HL-60 (cell line): Measurements from ENCODE around the gene OR9A4.

Experiments used
- GABPA ChIP-seq: IDR thresholded peaks from 2 replicates; pipeline ENCODE4 v1.6.1; 2012; ENCODE audit warnings: low read depth
- POLR2AphosphoS5 ChIP-seq: IDR thresholded peaks from 2 replicates; pipeline ENCODE4 v1.6.1; 2012; ENCODE audit warnings: low read depth
- TF ChIP-seq, protein P1 (sequence below): IDR thresholded peaks from one replicate; pipeline ENCODE4 v1.5.1; 2011; ENCODE audit warnings: low read length, control low read depth, inconsistent platforms; ENCODE audit not compliant: insufficient read depth
- TF ChIP-seq, protein P2 (sequence below): IDR thresholded peaks from 2 replicates; pipeline ENCODE4 v1.6.1; 2012; ENCODE audit warnings: low read depth; ENCODE audit not compliant: insufficient replicate concordance

DNA sequence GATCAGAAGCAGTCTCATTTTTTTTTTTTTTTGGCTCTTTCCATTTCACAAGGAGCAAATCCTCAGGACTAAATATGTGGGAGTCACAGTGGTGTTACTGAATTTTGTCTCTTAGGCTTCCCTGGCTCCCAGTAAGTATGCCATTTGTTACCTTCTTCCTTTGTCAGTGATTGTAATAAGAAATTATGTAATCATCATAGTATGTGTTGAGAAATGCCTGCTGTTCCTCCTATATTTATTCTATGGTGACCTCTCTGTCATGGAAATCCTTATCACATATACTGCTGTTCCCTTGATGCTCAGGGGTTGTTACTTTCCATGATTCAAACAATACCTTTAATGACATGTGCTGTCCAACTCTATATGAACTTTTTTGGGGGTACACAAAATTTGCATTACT, 4.8 kb upstream of the OR9A4 start:
- TF ChIP-seq, protein P1, sequence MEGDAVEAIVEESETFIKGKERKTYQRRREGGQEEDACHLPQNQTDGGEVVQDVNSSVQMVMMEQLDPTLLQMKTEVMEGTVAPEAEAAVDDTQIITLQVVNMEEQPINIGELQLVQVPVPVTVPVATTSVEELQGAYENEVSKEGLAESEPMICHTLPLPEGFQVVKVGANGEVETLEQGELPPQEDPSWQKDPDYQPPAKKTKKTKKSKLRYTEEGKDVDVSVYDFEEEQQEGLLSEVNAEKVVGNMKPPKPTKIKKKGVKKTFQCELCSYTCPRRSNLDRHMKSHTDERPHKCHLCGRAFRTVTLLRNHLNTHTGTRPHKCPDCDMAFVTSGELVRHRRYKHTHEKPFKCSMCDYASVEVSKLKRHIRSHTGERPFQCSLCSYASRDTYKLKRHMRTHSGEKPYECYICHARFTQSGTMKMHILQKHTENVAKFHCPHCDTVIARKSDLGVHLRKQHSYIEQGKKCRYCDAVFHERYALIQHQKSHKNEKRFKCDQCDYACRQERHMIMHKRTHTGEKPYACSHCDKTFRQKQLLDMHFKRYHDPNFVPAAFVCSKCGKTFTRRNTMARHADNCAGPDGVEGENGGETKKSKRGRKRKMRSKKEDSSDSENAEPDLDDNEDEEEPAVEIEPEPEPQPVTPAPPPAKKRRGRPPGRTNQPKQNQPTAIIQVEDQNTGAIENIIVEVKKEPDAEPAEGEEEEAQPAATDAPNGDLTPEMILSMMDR: no peak
- no peak for TF ChIP-seq POLR2AphosphoS5
- no peak for TF ChIP-seq GABPA
- TF ChIP-seq, protein P2, sequence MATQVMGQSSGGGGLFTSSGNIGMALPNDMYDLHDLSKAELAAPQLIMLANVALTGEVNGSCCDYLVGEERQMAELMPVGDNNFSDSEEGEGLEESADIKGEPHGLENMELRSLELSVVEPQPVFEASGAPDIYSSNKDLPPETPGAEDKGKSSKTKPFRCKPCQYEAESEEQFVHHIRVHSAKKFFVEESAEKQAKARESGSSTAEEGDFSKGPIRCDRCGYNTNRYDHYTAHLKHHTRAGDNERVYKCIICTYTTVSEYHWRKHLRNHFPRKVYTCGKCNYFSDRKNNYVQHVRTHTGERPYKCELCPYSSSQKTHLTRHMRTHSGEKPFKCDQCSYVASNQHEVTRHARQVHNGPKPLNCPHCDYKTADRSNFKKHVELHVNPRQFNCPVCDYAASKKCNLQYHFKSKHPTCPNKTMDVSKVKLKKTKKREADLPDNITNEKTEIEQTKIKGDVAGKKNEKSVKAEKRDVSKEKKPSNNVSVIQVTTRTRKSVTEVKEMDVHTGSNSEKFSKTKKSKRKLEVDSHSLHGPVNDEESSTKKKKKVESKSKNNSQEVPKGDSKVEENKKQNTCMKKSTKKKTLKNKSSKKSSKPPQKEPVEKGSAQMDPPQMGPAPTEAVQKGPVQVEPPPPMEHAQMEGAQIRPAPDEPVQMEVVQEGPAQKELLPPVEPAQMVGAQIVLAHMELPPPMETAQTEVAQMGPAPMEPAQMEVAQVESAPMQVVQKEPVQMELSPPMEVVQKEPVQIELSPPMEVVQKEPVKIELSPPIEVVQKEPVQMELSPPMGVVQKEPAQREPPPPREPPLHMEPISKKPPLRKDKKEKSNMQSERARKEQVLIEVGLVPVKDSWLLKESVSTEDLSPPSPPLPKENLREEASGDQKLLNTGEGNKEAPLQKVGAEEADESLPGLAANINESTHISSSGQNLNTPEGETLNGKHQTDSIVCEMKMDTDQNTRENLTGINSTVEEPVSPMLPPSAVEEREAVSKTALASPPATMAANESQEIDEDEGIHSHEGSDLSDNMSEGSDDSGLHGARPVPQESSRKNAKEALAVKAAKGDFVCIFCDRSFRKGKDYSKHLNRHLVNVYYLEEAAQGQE: no peak
